ENCODE results near the gene TEX54.

GRCh38 chr11:62801071-62801470 lies 31.6 kb downstream of the TEX54 start:
- TF ChIP-seq EZH2 (IDR thresholded peaks at IDR 0.05; ENCODE audit: borderline replicate concordance) (no peak), CTCF (IDR thresholded peaks at IDR 0.05; ENCODE audit: poor library complexity) (no peak), EZH2phosphoT487 (IDR thresholded peaks at IDR 0.05; ENCODE audit: low read depth, severe bottlenecking, unreplicated experiment) (no peak)
